ENCODE measurements around the gene PEX5L.

DNA sequence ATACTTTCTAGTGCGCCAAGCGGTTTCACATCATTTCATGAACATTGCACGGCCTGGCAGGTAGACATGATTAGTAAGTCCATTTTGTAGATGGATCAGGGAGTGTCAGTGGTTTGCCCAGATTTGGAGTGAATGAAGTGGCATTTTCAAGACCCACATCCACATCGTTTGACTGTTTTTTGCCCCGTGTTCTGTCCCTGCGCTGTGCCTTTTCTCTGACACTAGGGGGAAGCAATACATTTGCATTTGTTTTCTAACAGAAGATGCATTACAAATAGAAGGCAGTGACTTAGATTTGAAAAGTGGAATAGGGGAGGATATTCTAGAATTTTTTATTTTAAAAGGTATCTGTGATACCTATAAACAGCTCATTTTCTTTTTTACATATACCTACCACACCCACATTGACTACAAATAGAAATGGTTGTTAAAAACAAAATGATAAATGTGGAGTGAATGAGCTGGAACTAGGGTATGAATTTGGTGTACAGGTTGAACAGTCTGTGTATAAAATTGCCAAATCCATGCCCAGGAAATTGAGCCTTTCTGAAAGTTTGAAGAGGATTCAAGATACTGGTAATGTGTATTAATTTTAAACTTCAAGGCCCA lies 285.9 kb downstream of the PEX5L start:
- peak; percentile 54 for TF ChIP-seq CTCF (IDR thresholded peaks at IDR 0.05; ENCODE audit: poor library complexity)
- no peak for TF ChIP-seq EZH2phosphoT487 (IDR thresholded peaks at IDR 0.05; ENCODE audit: low read depth, severe bottlenecking, unreplicated experiment)
- no peak for TF ChIP-seq EZH2 (IDR thresholded peaks at IDR 0.05; ENCODE audit: borderline replicate concordance)
